Astrocyte of the spinal cord (primary cell): Measurements from ENCODE around the gene CRLF1.
A peak's percentile ranks its signal among the peaks of the same experiment; 100 is the strongest.

Source experiments
- DNase-seq: peaks from one replicate; pipeline ENCODE4 v3.0.0; 2011; ENCODE audit warnings: low read depth, low spot score
- H3K4me3 ChIP-seq: 2 replicates; pipeline ENCODE4 v1.5.1; 2011; ENCODE audit warnings: low read depth, mild to moderate bottlenecking, low read length, moderate library complexity
- in situ Hi-C: cut with HindIII; loops from 2 replicates; pipeline ENCODE4 v1.10.0; 2017; ENCODE audit warnings: low sequenced_read_pairs
- TF ChIP-seq, protein P1 (sequence below): IDR thresholded peaks from 2 replicates; pipeline ENCODE4 v1.5.1; 2012; ENCODE audit warnings: low read depth, mild to moderate bottlenecking, low read length, inconsistent platforms

The CRLF1 gene

DNA sequence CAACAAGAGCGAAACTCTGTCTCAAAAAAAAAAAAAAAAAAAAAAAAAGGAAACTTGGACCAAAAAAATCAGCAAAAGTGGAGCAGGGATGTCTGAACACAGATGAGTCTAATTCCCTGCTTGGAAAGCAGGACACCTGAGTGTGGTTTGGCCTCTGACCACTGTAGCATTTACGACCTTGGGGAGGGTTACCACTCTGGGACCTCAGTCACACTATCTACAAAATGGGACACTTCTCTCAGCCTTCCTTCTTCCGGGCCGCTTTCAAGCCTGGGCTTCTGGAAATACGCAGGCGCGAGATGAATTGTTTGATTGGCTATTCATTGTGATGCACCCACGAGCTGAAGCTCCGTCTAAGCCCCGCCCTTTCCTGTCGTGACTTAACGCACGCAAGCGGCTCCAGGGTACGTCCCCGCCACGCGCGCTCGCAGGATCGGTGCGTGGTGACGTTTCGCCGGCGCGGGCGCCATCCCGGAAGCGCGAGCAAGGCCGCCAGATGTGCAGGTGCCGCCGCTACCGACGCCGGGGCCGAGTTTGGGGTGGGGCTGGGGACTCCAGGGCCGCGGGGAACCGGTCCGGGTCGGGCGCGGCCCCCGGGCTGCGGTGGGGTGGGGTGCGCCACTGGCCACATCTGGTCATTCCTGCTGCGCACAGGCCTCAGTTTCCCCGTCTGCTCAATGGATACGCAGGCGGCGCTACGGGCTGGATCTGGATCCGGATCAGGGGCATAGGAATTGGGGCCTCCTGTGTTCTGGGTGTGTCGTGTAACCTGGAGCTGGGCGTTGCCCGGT is 49.0 kb downstream of the CRLF1 start, which contains the start of gene KXD1:
Gene KXD1, plus strand, starts transcription at position 460 of the 791 bp plus-strand sequence. CDS start 4,187 bp downstream, outside the sequence.
- in situ Hi-C loops: no loop called here
- peak within 1 kb of the TSS; percentile 100 for H3K4me3 ChIP-seq
- TF ChIP-seq, protein P1, sequence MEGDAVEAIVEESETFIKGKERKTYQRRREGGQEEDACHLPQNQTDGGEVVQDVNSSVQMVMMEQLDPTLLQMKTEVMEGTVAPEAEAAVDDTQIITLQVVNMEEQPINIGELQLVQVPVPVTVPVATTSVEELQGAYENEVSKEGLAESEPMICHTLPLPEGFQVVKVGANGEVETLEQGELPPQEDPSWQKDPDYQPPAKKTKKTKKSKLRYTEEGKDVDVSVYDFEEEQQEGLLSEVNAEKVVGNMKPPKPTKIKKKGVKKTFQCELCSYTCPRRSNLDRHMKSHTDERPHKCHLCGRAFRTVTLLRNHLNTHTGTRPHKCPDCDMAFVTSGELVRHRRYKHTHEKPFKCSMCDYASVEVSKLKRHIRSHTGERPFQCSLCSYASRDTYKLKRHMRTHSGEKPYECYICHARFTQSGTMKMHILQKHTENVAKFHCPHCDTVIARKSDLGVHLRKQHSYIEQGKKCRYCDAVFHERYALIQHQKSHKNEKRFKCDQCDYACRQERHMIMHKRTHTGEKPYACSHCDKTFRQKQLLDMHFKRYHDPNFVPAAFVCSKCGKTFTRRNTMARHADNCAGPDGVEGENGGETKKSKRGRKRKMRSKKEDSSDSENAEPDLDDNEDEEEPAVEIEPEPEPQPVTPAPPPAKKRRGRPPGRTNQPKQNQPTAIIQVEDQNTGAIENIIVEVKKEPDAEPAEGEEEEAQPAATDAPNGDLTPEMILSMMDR: no peak
- DNase-seq: peak; percentile 99

DNA sequence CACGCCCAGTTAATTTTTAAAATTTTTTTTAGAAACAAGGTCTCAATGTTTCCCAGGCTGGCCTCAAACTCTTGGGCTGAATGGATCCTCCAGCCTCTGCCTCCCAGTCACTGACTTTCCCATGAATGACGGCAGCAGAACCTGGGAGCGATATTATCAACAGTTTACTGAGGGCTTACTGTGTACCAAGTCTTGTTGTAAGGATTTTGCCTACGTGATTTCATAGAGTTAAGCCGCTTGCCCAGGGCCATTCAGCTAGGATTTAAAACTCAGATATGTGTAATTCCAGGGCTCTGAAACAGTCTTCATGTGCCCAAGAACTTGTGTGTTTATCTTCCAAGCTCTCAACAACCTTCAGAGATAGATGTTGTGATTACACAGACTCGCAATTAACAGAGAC is 55.0 kb downstream of the CRLF1 start:
- no peak for DNase-seq
- TF ChIP-seq, protein P1: no peak

DNA sequence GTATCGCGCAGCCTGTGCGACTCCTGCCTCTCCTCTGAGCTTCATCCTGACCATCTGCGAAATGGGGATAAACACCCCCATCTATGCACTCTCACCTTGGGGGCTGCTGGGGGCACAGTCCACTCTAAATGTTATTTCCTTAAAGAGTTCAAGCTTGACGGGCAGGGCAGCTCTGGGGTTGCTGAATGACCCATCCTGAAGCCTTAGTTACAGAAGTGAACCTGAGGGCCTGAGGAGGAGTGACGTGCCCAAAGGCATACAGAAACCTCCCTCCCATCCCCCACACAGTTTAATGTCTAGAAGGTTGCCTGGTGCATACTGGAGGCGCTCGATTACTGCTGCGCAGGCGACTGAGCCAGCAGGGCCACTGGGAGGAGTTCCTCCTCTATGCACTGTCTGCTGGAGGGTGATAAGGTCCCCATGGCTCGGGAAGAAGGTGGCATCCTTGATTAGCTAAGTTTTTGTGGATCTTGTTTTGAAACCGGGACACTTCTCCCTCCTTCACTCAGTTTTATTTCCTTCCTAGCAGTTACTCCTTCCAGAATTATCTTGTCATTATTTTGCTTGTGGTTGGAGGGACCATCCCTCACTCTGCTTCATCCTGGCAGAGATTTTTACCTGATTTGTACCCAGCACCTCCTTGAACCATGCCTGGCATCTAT is 62.7 kb downstream of the CRLF1 start:
- TF ChIP-seq, protein P1: no peak
- H3K4me3 ChIP-seq: peak overlapping the region; percentile 34
- peak; percentile 55 for DNase-seq
- in situ Hi-C loops: no loop called here

More for the DNA sequence above, 55.0 kb downstream of the CRLF1 start:
- H3K4me3 ChIP-seq: no peak overlapping the region
- in situ Hi-C loops: no loop called here
